Measurements from ENCODE around the gene P4HA3. TPM values are rescaled to one million over a fixed set of nuclear protein-coding genes. Genes with fewer than 3 reads are reported as not detected.

Gene P4HA3
- total and polyA plus RNA-seq, 2 experiments from 2014 or later: 0.27 TPM; not detected in 1

- Histone ChIP-seq H3K4me1 (ENCODE audit: low read depth) (no peaks in the 10 kb centered on the region), H3K27me3 (no peaks in the 10 kb centered on the region), H3K27ac (no peak overlapping the region), H3K4me3 (no peak overlapping the region), H3K9me3 (ENCODE audit: low read depth) (no peaks in the 10 kb centered on the region), H3K36me3 (no peaks in the 10 kb centered on the region)
- DNase-seq (ENCODE audit: low read depth in 1 of 2, low spot score in 1 of 2): peak in 1 of 2 donors; percentile 49
- no peak for TF ChIP-seq CTCF (IDR thresholded peaks at IDR 0.05; ENCODE audit: low read depth, low read length)
These were observed 34.9 kb downstream of the P4HA3 start for GRCh38 chr11:74276581-74276980.

DNA sequence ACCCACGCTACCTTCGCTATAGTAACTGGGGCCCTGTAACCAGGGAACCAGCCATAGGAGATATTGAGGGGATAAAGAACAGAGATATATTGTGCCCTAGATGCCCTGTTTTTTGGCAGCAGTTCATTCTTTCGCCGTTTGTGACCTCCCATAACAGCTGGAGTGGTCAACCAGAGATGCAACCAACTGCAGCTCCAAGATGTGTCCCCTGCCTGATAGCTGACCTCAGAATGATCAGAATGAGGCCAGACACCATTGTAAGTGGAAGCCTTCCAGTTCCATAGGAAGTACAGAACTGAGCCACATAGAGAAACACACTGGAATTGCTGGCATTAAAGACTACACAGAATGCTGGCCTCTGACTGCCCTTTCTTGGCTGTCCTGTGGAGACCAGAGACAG, 39.2 kb downstream of the P4HA3 start:
- Histone ChIP-seq H3K27ac (no peak overlapping the region), H3K4me1 (ENCODE audit: low read depth) (no peaks in the 10 kb centered on the region), H3K9me3 (ENCODE audit: low read depth) (no peaks in the 10 kb centered on the region), H3K4me3 (no peak overlapping the region), H3K27me3 (no peaks in the 10 kb centered on the region), H3K36me3 (no peaks in the 10 kb centered on the region)
- DNase-seq (ENCODE audit: low read depth in 1 of 2, low spot score in 1 of 2): no peak
- no peak for TF ChIP-seq CTCF (IDR thresholded peaks at IDR 0.05; ENCODE audit: low read depth, low read length)

DNA sequence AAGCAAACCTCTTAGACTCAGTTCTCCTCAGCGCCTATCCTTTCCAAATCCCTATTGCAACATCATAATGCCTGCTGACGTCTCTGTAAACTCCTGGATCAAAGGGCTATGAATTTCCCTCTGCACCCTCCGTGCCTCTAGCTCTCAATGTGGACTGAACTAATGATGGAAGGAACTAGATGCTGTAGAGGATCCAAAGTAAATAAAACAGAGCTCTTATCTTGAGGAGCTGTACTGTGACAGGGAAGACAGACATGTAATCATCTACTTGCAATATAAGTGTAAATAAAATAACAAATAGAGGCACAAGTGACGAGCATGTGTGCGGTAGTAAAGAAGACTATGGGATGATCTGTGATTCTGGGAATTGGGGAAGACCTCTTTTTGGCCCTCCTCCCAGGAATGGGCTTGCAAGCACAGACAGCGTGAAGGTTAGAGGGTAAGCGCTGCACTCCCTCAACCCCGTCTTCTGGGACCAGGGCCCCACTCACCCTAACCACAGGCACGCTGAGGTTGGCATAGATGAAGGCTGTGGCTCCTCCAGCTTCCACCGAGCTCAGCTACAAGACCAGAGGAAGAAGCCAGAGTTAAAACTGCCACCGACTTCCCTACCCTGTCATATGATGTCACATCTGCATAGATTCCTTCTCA, 42.2 kb downstream of the P4HA3 start:
- peak in 1 of 2 donors; percentile 76 for DNase-seq (ENCODE audit: low read depth in 1 of 2, low spot score in 1 of 2)
- Histone ChIP-seq H3K36me3 (no peaks in the 10 kb centered on the region), H3K27ac (no peak overlapping the region), H3K4me3 (no peak overlapping the region), H3K4me1 (ENCODE audit: low read depth) (no peaks in the 10 kb centered on the region), H3K9me3 (ENCODE audit: low read depth) (no peaks in the 10 kb centered on the region), H3K27me3 (no peaks in the 10 kb centered on the region)
- no peak for TF ChIP-seq CTCF (IDR thresholded peaks at IDR 0.05; ENCODE audit: low read depth, low read length)

DNA sequence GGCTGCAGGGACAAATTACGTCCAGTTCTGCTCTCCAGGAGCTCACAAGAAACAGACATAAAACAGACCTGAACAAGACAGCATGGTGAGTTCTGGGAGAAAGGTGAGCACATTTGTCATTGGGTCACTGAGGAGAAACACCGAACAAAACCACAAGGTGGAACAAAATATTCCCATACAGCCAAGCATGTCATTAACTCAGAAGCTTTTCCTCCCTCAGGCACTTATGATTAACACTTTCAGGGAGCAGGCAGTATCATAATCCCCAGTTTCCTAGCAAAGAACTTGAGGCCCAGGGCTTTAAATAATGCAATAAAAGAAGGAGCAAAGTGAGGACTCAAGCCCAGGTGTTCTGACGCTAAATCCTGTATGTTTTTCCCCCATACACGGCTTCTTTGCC, 43.0 kb downstream of the P4HA3 start:
- no peak overlapping the region for H3K27ac ChIP-seq
- TF ChIP-seq CTCF (IDR thresholded peaks at IDR 0.05; ENCODE audit: low read depth, low read length): no peak
- H3K9me3 ChIP-seq (ENCODE audit: low read depth): no peaks in the 10 kb centered on the region
- no peak for DNase-seq (ENCODE audit: low read depth in 1 of 2, low spot score in 1 of 2)
- H3K4me3 ChIP-seq: no peak overlapping the region
- no peaks in the 10 kb centered on the region for H3K27me3 ChIP-seq
- no peaks in the 10 kb centered on the region for H3K4me1 ChIP-seq (ENCODE audit: low read depth)
- no peaks in the 10 kb centered on the region for H3K36me3 ChIP-seq

DNA sequence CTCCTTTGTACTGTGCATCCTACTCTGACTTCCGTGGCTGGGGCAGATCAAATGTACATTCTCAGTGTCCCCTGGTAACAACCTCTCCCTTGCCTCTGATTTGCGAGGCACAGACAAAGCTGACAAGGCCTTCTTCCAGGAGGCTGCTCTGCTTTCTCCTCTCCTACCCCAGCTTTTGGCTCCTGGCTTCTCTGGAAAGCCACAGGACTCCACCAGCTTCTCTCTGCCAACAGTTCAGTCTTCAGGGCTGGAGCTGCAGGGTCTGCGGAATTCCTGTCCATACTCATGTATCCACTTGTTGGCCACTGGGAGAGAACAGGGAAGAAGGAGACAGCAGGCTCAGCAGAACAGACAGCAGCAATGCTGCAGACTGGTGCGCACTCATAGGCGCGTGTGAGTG, 44.4 kb downstream of the P4HA3 start:
- H3K27ac ChIP-seq: no peak overlapping the region
- no peaks in the 10 kb centered on the region for H3K36me3 ChIP-seq
- no peak overlapping the region for H3K4me3 ChIP-seq
- no peaks in the 10 kb centered on the region for H3K27me3 ChIP-seq
- no peak for DNase-seq (ENCODE audit: low read depth in 1 of 2, low spot score in 1 of 2)
- no peaks in the 10 kb centered on the region for H3K9me3 ChIP-seq (ENCODE audit: low read depth)
- TF ChIP-seq CTCF (IDR thresholded peaks at IDR 0.05; ENCODE audit: low read depth, low read length): no peak
- no peaks in the 10 kb centered on the region for H3K4me1 ChIP-seq (ENCODE audit: low read depth)
